OCI-LY7 (cell line): ENCODE measurements around the gene TBPL2. TPM values are rescaled to one million over a fixed set of nuclear protein-coding genes. Genes with fewer than 3 reads are reported as not detected.

ENCODE experiments used
- BruUV-seq: library from RNA; stranded (reverse); fragments of 400-500 nt; replicated peaks from 2 replicates; lab custom pipeline; 2021; lab: Mats Ljungman, UMichigan
- CTCF ChIA-PET: fragments of 300-600 bp; sonication (Branson Sonifier 250); formaldehyde crosslinking; loops from one replicate; lab custom pipeline; 2022; ENCODE audit warnings: antibody characterized with exemption; ENCODE audit not compliant: unreplicated experiment; lab: Charles Lee
- POLR2A ChIA-PET: fragments of 300-600 bp; sonication (Branson Sonifier 250); formaldehyde crosslinking; loops from one replicate; lab custom pipeline; 2022; ENCODE audit warnings: antibody characterized with exemption; lab: Charles Lee
- DNase-seq: peaks from one replicate; pipeline ENCODE4 v3.0.0-alpha.2; 2015; ENCODE audit warnings: low spot score
- H2AFZ ChIP-seq: fragments of 200-600 bp; sonication (generic), shearing (Covaris generic); 2 replicates; pipeline ENCODE4 v1.6.1; 2014; ENCODE audit warnings: mild to moderate bottlenecking, antibody characterized with exemption, low read length, moderate library complexity
- H3K27ac ChIP-seq: fragments of 200-600 bp; sonication (generic); 2 replicates; pipeline ENCODE4 v1.5.1; 2014; ENCODE audit warnings: mixed run types, low read depth, mild to moderate bottlenecking, moderate library complexity, low read length, inconsistent platforms; ENCODE audit not compliant: poor library complexity, severe bottlenecking
- H3K36me3 ChIP-seq: fragments of 200-600 bp; sonication (generic); 2 replicates; pipeline ENCODE4 v1.6.1; 2014; ENCODE audit warnings: mild to moderate bottlenecking, antibody characterized with exemption, low read length, moderate library complexity, mixed read lengths; ENCODE audit not compliant: insufficient read depth
- H3K4me1 ChIP-seq: fragments of 200-600 bp; sonication (generic); 2 replicates; pipeline ENCODE4 v1.5.1; 2014; ENCODE audit warnings: mild to moderate bottlenecking, low read length; ENCODE audit not compliant: insufficient read depth, poor library complexity, severe bottlenecking
- H3K4me2 ChIP-seq: fragments of 200-600 bp; sonication (generic); 2 replicates; pipeline ENCODE4 v1.6.1; 2014; ENCODE audit warnings: mild to moderate bottlenecking, low read length
- H3K4me3 ChIP-seq: fragments of 200-600 bp; sonication (generic); 2 replicates; pipeline ENCODE4 v1.5.1; 2014; ENCODE audit warnings: mild to moderate bottlenecking, low read depth, low read length; ENCODE audit not compliant: poor library complexity, severe bottlenecking
- H3K79me2 ChIP-seq: fragments of 200-600 bp; sonication (generic); 2 replicates; pipeline ENCODE4 v1.6.1; 2016; ENCODE audit warnings: low read depth, mild to moderate bottlenecking, low read length, moderate library complexity, mixed read lengths; ENCODE audit not compliant: insufficient read depth
- H3K9me2 ChIP-seq: fragments of 200-600 bp; sonication (generic); 2 replicates; pipeline ENCODE4 v1.6.1; 2016; ENCODE audit warnings: mild to moderate bottlenecking, low read length, mixed read lengths; ENCODE audit not compliant: insufficient read depth
- H3K9me3 ChIP-seq: fragments of 200-600 bp; sonication (generic); 2 replicates; pipeline ENCODE4 v1.6.1; 2014; ENCODE audit warnings: mild to moderate bottlenecking, mixed run types, low read length, mixed read lengths
- H4K20me1 ChIP-seq: fragments of 200-600 bp; sonication (generic); 2 replicates; pipeline ENCODE4 v1.6.1; 2014; ENCODE audit warnings: mild to moderate bottlenecking, antibody characterized with exemption, low read length, moderate library complexity, mixed read lengths; ENCODE audit not compliant: insufficient read depth
- CTCF ChIP-seq: fragments of 200-600 bp; sonication (generic); conservative IDR thresholded peaks from 2 replicates; pipeline ENCODE4 v1.5.1; 2014; ENCODE audit warnings: mild to moderate bottlenecking, antibody characterized with exemption, low read length, moderate library complexity, mixed read lengths
- EZH2phosphoT487 ChIP-seq: fragments of 200-600 bp; sonication (generic); IDR thresholded peaks from 2 replicates; pipeline ENCODE4 v1.6.1; 2018; ENCODE audit warnings: low read depth, borderline replicate concordance, mild to moderate bottlenecking, mixed run types, antibody characterized with exemption, low read length, moderate library complexity, mixed read lengths
- intact Hi-C: fragments of 100-400 bp; cut with micrococcal nuclease; formaldehyde crosslinking; loops from one replicate; pipeline ENCODE4 v1.10.0; 2022; ENCODE audit not compliant: unreplicated experiment
- total RNA-seq, 2 experiments: library from RNA; depleted of rRNA in 1 of 2; stranded (reverse); fragments of >200 nt in 1 of 2; shearing (Covaris generic) in 1 of 2; gene quantifications; 2 replicates each; pipeline ENCODE4 v1.2.3, GENCODE V29; 2014 to 2022

Gene TBPL2
- total RNA-seq, 2 experiments from 2014 or later = not detected

GRCh38 chr14:55436931-55437330, 3.5 kb downstream of the TBPL2 start:
- Histone ChIP-seq H3K36me3 (no peaks in the 10 kb centered on the region), H4K20me1 (no peaks in the 10 kb centered on the region), H3K79me2 (no peaks in the 10 kb centered on the region), H3K4me1 (no peaks in the 10 kb centered on the region), H2AFZ (no peak overlapping the region), H3K9me3 (no peaks in the 10 kb centered on the region), H3K4me2 (no peak overlapping the region), H3K9me2 (no peaks in the 10 kb centered on the region), H3K27ac (no peak overlapping the region), H3K4me3 (no peak overlapping the region)
- DNase-seq = no peak
- BruUV-seq = no TSS peak
- ChIA-PET CTCF (no interaction called here), POLR2A (interaction anchor here (0.9 kb wide), 1 partner anchor 10 kb away, joined by 3 read pairs; no protein-coding TSS in a partner anchor)
- TF ChIP-seq CTCF (no peak), EZH2phosphoT487 (no peak)
- intact Hi-C loops = no loop called here

- Histone ChIP-seq H3K4me1 (no peaks in the 10 kb centered on the region), H3K9me2 (no peaks in the 10 kb centered on the region), H2AFZ (no peak overlapping the region), H3K27ac (no peak overlapping the region), H3K79me2 (no peaks in the 10 kb centered on the region), H4K20me1 (no peaks in the 10 kb centered on the region), H3K4me3 (no peak overlapping the region), H3K9me3 (no peaks in the 10 kb centered on the region), H3K4me2 (no peak overlapping the region), H3K36me3 (no peaks in the 10 kb centered on the region)
- POLR2A ChIA-PET = interaction anchor here (1.1 kb wide), 1 partner anchor 118 kb away, joined by 3 read pairs; no protein-coding TSS in a partner anchor
- CTCF ChIA-PET = no interaction called here
- DNase-seq = no peak
- intact Hi-C loops = no loop called here
- BruUV-seq = no TSS peak
- TF ChIP-seq EZH2phosphoT487 (no peak), CTCF (no peak)
Observed at GRCh38 chr14:55436519-55436918, 3.9 kb downstream of the TBPL2 start.

DNA sequence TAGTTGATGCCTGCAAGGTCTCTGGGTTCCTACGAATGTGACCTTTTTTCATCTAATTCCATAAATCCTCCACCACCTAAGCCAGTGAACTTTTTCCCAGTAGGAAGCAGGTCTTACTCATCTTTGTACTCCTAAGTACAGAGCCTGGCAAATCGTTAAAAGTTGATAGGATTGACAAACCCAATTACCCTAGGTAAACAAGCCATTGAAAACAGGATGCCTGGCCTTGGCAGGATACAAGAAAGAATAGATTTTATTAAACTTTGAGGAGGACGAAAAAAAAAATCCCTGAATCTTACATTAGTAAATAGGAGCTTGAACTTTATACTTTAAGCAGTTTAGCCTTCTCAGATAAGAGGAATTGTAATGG, 5.6 kb downstream of the TBPL2 start:
- H3K4me2 ChIP-seq = no peak overlapping the region

More for the DNA sequence above, 5.6 kb downstream of the TBPL2 start:
- BruUV-seq = no TSS peak
- intact Hi-C loops = no loop called here
- H3K4me3 ChIP-seq = no peak overlapping the region
- no peaks in the 10 kb centered on the region for H3K9me2 ChIP-seq
- no peak overlapping the region for H3K27ac ChIP-seq
- ChIA-PET CTCF (no interaction called here), POLR2A (interaction anchor here (0.7 to 1.4 kb wide), 3 partner anchors 11 to 1086 kb away, joined by 3 to 4 read pairs (median 3); no protein-coding TSS in a partner anchor)
- H2AFZ ChIP-seq = no peak overlapping the region
- no peaks in the 10 kb centered on the region for H3K36me3 ChIP-seq
- H3K79me2 ChIP-seq = no peaks in the 10 kb centered on the region
- H3K4me1 ChIP-seq = peaks cover 6% of the 10 kb centered on the region
- H3K9me3 ChIP-seq = no peaks in the 10 kb centered on the region
- no peaks in the 10 kb centered on the region for H4K20me1 ChIP-seq
- TF ChIP-seq EZH2phosphoT487 = no peak
- no peak for TF ChIP-seq CTCF
- DNase-seq = no peak
